Frontal cortex (tissue), 4 donors: ENCODE data around the gene RPLP1. TPM values are rescaled to one million over a fixed set of nuclear protein-coding genes. Genes with fewer than 3 reads are reported as not detected.

Experiments used
- DNase-seq, 2 donors: peaks; one replicate each; pipeline ENCODE4 v3.0.0; 2012; ENCODE audit warnings: low spot score in 2 of 2
- FAIRE-seq: peaks from 2 replicates; lab custom pipeline; 2012; peaks lifted over from hg19 to GRCh38; lab: Jason Lieb, UNC
- total RNA-seq: library from RNA; depleted of rRNA; stranded (reverse); fragments of >200 nt; gene quantifications from one replicate; pipeline ENCODE4 v1.2.3, GENCODE V29; 2014
- donor health status: control.
- donor health status: control.
- donor health status: control.

Gene RPLP1
- total RNA-seq, result 27.3 TPM

- FAIRE-seq (no peak), DNase-seq (peak; percentile 87 to 89)
Observed at GRCh38 chr15:69452692-69453521, at the start of gene RPLP1. TSS of gene RPLP1 (plus strand) at chr15:69452818. CDS start at chr15:69452949, 131 bp downstream.

GRCh38 chr15:69403594-69403993 is 49.0 kb upstream of the RPLP1 start:
- FAIRE-seq (no peak), DNase-seq (no peak)

GRCh38 chr15:69405110-69405509 is 47.5 kb upstream of the RPLP1 start:
- FAIRE-seq (no peak), DNase-seq (no peak)

GRCh38 chr15:69407719-69408400 is 44.8 kb upstream of the RPLP1 start:
- DNase-seq (no peak), FAIRE-seq (no peak)

- FAIRE-seq (no peak), DNase-seq (no peak)
Observed at GRCh38 chr15:69408841-69409240, 43.8 kb upstream of the RPLP1 start.

GRCh38 chr15:69410248-69410874 is 42.3 kb upstream of the RPLP1 start:
- FAIRE-seq (no peak), DNase-seq (peak in 1 of 2 donors; percentile 51)

- DNase-seq, result no peak
- no peak for FAIRE-seq
Observed at GRCh38 chr15:69412274-69412673, 40.3 kb upstream of the RPLP1 start.

- FAIRE-seq, result no peak
- no peak for DNase-seq
Observed at GRCh38 chr15:69412701-69413100, 39.9 kb upstream of the RPLP1 start.

- DNase-seq, result peak; percentile 85 to 97
- FAIRE-seq, result no peak
Observed at GRCh38 chr15:69413822-69414700, 38.6 kb upstream of the RPLP1 start, which contains the start of gene KIF23. TSS of gene KIF23 (plus strand) at chr15:69414349. CDS start at chr15:69414466, 117 bp downstream.

GRCh38 chr15:69414701-69415167 is 37.9 kb upstream of the RPLP1 start:
- DNase-seq, result no peak
- FAIRE-seq, result no peak

GRCh38 chr15:69415381-69415780 is 37.2 kb upstream of the RPLP1 start:
- DNase-seq, result no peak
- no peak for FAIRE-seq

- DNase-seq, result no peak
- no peak for FAIRE-seq
Observed at GRCh38 chr15:69417581-69417980, 35.0 kb upstream of the RPLP1 start.

GRCh38 chr15:69421498-69421897 is 31.1 kb upstream of the RPLP1 start:
- FAIRE-seq, result no peak
- DNase-seq, result no peak

GRCh38 chr15:69422336-69422895 is 30.2 kb upstream of the RPLP1 start:
- FAIRE-seq (no peak), DNase-seq (no peak)

GRCh38 chr15:69424001-69424400 is 28.6 kb upstream of the RPLP1 start:
- DNase-seq, result no peak
- no peak for FAIRE-seq

GRCh38 chr15:69424748-69425413 is 27.7 kb upstream of the RPLP1 start:
- FAIRE-seq (no peak), DNase-seq (no peak)

- FAIRE-seq (no peak), DNase-seq (no peak)
Observed at GRCh38 chr15:69433831-69434230, 18.8 kb upstream of the RPLP1 start.

- DNase-seq (no peak), FAIRE-seq (no peak)
Observed at GRCh38 chr15:69434238-69434637, 18.4 kb upstream of the RPLP1 start.

GRCh38 chr15:69434679-69435078 is 17.9 kb upstream of the RPLP1 start:
- FAIRE-seq, result no peak
- no peak for DNase-seq
